Measurements from ENCODE around the gene GOLPH3.
"Not testable (repeated sequence)": the region's sequence is repeated elsewhere in the genome, so short reads cannot be mapped to it uniquely, and the experiment has no call there.

GOLPH3 gene

DNA sequence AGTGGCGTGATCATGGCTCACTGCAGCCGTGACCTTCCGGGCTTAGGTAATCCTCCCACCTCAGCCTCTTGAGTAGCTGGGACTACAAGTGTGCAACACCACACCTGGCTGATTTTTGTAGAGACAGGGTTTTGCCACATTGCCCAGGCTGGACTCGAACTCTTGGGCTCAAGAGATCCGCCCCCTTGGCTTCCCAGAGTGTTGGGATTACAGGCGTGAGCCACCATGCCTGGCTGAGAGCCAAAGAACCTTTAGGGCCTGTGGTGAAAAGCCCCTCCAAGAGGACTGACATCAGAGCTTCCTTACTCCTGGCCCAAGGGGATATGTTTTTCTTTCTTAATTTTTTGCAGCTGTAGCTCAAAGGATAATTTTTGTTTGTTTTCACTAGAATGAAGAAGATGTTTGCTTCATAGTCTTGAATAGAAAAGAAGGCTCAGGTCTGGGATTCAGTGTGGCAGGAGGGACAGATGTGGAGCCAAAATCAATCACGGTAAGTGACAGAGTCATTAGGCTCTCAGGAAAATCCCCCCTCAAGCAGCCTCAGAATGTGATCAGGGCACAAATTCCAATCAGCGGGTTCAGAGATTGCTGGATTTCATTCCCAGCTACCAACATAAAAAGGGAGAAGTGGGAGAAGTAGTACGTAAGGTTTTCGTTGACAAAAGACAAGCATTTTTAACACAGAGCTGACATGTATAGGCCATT lies 77.1 kb downstream of the GOLPH3 start:
- no peak for DNase-seq

DNA sequence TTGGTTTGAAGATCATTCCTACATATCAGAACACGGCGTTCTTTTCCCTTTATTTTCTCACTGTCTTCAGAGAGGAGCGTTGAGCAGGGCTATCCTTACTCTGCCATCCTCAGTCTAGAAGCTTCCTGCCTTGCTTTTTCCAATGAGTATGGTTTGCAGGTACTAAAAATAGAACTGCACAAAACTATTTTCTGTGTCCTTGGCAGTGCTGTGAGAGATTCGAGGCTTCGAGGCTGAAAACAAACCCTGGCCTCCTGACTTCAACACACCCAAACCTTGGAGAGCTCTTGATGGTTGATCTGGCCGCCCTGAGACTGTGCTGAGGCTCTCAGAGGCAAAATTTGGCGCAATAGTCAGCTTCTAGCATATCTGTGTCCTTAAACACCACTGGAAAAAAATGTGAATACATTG lies 78.9 kb downstream of the GOLPH3 start:
- DNase-seq = no peak

DNA sequence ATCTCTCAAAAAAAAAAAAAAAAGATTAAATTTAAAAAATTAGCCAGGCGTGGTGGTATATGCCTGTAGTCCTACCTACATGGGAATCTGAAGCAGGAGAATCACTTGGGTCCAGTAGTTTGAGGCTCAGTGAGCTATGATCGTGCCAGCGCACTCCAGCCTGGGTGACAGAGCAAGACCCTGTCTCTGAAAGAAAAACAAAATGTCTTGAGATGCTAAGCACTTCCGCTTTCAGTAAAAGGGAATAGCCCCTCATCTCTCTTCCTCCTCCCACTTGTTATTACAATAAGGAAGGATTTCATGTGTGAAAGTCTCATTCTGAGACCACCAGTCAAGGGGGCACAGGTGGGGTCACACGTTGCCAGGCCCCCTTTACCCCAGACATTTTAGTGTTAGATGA lies 79.4 kb downstream of the GOLPH3 start:
- DNase-seq = no peak

DNA sequence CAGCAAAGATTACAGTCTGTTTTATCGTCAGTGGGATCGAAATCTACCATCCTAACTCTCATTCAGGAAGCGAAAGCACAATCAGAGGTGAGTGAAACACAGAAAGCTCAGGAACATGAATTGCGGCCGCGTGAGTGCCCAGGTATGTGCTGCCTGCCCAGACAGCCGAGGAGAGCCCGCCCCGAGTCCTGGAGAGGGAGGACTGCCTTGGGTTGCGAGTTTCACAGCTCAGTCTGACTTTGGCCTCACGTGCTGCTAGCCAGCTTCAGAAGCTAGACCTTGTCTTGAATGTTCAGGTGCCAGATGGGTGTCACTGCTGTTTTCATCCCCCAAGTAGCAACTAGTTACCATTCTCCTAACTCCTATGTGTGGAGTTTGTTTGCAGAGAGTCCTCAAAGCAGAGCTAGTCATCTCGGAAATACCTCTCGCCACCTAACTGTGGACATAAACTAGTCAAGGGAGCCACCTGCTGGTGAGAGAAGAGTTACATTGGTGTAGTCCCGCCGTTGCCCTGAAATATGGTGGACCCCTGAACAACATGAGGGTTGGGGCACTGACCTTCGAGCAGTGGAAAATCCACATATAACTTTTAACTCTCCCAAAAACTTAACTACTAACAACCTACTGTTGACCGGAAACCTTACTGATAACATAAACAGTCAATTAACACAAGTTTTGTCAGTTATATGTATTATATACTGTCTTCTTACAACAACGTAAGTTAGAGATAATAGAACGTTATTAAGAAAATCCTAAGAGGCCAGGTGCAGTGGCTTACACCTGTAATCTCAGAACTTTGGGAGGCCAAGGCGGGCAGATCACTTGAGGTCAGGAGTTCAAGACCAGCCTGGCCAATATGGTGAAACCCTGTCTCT lies 80.9 kb downstream of the GOLPH3 start:
- peak; percentile 82 for DNase-seq

DNA sequence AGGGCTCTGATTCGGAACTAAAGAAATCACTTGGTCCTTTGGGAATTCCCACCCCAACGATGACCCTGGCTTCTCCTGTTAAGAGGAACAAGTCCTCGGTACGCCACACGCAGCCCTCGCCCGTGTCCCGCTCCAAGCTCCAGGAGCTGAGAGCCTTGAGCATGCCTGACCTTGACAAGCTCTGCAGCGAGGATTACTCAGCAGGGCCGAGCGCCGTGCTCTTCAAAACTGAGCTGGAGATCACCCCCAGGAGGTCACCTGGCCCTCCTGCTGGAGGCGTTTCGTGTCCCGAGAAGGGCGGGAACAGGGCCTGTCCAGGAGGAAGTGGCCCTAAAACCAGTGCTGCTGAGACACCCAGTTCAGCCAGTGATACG lies 83.4 kb downstream of the GOLPH3 start:
- DNase-seq = no peak

DNA sequence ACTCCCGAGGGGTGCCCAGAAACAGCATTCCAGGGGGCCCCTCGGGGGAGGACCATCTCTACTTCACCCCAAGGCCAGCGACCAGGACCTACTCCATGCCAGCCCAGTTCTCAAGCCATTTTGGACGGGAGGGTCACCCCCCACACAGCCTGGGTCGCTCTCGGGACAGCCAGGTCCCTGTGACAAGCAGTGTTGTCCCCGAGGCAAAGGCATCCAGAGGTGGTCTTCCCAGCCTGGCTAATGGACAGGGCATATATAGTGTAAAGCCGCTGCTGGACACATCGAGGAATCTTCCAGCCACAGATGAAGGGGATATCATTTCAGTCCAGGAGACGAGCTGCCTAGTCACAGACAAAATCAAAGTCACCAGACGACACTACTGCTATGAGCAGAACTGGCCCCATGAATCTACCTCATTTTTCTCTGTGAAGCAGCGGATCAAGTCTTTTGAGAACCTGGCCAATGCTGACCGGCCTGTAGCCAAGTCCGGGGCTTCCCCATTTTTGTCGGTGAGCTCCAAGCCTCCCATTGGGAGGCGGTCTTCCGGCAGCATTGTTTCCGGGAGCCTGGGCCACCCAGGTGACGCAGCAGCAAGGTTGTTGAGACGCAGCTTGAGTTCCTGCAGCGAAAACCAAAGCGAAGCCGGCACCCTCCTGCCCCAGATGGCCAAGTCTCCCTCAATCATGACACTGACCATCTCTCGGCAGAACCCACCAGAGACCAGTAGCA lies 83.9 kb downstream of the GOLPH3 start:
- no peak for DNase-seq

DNA sequence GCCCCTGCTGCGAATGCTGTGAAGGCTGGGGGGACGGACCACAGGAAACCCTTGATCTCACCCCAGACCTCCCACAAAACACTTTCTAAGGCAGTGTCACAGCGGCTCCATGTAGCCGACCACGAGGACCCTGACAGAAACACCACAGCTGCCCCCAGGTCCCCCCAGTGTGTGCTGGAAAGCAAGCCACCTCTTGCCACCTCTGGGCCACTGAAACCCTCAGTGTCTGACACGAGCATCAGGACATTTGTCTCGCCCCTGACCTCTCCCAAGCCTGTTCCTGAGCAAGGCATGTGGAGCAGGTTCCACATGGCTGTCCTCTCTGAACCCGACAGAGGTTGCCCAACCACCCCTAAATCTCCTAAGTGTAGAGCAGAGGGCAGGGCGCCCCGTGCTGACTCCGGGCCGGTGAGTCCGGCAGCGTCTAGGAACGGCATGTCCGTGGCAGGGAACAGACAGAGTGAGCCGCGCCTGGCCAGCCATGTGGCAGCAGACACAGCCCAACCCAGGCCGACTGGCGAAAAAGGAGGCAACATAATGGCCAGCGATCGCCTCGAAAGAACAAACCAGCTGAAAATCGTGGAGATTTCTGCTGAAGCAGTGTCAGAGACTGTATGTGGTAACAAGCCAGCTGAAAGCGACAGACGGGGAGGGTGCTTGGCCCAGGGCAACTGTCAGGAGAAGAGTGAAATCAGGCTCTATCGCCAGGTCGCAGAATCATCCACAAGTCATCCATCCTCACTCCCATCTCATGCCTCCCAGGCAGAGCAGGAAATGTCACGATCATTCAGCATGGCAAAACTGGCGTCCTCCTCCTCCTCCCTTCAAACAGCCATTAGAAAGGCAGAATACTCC lies 84.7 kb downstream of the GOLPH3 start:
- no peak for DNase-seq

DNA sequence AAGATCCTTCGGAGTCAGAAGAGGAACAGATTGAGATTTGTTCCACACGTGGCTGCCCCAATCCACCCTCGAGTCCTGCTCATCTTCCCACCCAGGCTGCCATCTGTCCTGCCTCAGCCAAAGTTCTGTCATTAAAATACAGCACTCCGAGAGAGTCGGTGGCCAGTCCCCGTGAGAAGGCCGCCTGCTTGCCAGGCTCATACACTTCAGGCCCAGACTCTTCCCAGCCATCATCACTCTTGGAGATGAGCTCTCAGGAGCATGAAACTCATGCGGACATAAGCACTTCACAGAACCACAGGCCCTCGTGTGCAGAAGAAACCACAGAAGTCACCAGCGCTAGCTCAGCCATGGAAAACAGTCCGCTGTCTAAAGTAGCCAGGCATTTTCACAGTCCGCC lies 85.9 kb downstream of the GOLPH3 start:
- DNase-seq = no peak

DNA sequence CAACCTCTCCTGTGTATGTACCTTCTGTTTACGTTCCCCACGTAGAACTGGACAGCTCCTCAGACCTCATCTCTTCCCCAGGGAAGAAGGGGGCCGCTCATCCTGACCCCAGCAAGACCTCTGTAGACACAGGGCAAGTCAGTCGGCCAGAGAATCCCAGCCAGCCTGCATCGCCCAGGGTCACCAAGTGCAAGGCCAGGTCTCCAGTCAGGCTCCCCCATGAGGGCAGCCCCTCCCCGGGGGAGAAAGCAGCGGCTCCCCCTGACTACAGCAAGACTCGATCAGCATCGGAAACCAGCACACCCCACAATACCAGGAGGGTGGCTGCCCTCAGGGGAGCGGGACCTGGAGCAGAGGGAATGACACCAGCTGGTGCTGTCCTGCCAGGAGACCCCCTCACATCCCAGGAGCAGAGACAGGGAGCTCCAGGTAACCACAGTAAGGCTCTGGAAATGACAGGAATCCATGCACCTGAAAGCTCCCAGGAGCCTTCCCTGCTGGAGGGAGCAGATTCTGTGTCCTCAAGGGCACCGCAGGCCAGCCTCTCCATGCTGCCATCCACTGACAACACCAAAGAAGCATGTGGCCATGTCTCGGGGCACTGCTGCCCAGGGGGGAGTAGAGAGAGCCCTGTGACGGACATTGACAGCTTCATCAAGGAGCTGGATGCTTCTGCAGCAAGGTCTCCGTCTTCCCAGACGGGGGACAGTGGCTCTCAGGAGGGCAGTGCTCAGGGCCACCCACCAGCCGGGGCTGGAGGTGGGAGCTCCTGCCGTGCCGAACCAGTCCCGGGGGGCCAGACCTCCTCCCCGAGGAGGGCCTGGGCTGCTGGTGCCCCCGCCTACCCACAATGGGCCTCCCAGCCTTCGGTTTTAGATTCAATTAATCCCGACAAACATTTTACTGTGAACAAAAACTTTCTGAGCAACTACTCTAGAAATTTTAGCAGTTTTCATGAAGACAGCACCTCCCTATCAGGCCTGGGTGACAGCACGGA lies 86.7 kb downstream of the GOLPH3 start:
- DNase-seq = no peak

DNA sequence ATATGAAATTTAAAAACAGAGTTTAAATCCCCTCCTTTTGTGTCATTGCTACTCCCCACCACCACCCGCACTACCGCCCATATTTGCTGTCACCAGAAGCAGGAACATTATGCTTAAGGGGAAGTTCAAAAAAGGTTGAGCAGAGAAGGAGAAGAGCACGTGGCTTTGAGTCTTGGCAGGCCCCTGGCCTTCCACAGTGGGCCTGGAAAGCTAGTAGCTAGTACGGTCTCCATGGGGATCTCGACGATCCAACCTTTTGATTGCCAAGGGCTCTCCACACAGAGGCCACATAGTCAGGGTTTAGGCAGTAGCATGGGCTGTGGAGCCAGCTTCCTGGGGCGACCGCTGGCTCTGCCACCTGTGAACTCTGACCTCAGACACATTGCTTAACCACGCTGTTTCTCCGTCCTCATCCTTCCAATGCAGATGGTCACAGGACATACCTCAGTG lies 90.1 kb downstream of the GOLPH3 start:
- no peak for DNase-seq

DNA sequence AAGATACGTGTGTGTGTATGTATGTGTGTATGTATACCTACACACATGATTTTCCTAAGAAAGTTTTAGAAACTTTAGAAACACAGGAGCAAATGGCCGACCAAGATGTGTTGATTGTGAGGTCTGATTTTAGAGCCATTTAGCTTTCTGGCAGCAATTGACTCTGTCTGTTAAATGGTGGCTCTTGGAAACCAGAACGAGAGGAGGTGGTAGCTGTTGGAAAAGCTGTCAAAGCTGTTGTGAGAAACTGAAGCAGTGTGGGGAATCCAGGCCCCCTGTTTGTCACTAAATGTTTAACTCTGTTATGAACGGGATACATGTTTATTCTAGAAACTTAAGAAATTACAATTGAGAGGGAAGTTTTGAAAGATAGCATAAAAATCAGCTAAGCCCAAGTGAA lies 91.4 kb downstream of the GOLPH3 start:
- no peak for DNase-seq

DNA sequence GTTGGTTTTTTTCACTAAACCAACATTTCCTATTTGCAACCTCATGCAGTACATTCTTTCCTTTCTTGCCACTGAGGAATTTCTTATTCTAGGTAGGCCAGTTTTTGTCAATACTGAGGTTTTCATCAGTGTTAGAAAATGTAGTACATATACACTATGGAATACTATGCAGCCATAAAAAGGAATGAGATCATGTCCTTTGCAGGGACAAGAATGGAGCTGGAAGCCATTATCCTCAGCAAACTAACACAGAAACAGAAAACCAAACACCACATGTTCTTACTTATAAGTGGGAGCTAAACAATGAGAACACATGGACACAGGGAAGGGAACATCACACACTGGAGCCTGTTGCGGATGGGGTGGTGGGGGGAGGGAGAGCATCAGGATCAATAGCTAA lies 93.6 kb downstream of the GOLPH3 start:
- DNase-seq = not testable (repeated sequence)

DNA sequence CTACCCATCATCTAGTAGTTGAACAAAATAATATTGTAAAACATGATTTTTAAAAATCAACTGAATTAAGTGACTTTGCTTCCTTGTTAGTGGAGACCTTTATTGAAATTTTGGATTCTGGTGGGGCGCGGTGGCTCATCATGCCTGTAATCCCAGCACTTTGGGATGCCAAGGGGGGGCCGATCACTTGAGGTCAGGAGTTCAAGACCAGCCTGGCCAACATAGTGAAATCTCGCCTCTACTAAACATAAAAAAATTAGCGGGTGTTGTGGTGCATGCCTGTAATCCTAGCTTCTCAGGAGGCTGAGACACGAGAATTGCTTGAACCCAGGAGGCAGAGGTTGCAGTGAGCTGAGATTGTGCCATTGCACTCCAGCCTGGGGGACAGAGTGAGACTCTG lies 95.3 kb downstream of the GOLPH3 start:
- DNase-seq = not testable (repeated sequence)

DNA sequence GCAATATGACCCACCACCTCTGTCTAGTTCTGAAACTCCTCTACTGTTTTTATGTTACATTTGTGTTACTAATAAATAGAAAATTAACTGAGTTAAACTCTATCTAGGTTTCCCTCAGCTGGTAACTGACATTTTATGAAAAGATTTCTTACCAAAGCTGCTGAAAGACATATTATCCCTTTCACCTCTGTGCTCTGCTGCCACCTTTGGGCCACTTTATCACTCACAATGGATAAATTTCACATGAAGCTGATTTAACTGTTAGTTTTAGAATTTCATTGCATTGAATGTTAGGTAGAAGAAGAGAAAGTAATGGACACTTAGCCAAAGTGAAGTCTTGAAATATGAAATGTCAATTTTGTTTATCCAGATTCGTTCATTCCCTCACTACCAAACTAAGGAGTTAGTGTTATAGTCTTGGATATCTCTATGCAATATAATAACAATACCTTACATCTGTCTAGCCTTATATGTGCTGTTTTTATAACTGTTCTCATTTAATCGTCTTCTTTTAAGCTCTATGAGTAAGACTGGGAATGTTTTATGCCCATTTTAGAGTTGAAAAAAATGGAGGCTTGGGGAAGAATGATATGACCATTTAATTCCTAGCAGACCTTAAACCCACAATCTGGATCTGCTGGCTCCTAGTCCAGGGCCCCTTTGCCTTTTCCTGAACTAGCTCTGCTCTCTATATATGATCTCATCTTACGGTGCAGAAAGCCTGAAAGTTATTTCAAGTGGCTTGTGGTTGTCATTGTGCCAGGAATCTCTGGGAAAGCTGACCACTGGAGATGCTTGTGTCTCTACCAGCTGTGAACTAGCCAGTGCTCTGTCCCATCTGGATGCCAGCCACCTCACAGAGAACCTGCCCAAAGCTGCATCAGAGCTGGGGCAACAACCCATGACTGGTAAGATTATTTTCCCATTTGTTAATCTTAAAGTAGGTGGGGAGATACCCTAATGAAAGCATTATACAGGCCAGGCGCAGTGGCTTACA lies 97.1 kb downstream of the GOLPH3 start:
- peak; percentile 78 for DNase-seq
